ENCODE measurements around the gene PLA2G4D. TPM values are rescaled to one million over a fixed set of nuclear protein-coding genes. Genes with fewer than 3 reads are reported as not detected.

The PLA2G4D gene
- not detected in 2 replicates for total RNA-seq

- peaks cover 3% of the 10 kb centered on the region for H3K27me3 ChIP-seq (ENCODE audit: control insufficient read depth, insufficient read depth, low read length)
- DNase-seq (ENCODE audit: low read depth): no peak
- no peak within 1 kb of the TSS for H3K4me3 ChIP-seq (ENCODE audit: low read depth, low read length)
- TF ChIP-seq CTCF (IDR thresholded peaks at IDR 0.05; ENCODE audit: insufficient read depth, low read length, poor library complexity, severe bottlenecking): no peak
- no peaks in the 10 kb centered on the region for H3K36me3 ChIP-seq (ENCODE audit: control insufficient read depth, insufficient read depth, low read length)
Measured at GRCh38 chr15:42094512-42094963, at the start of gene PLA2G4D. PLA2G4D (minus strand) TSS chr15:42094562; CDS start chr15:42094459, 103 bp downstream.

GRCh38 chr15:42143356-42143755 is 49.0 kb upstream of the PLA2G4D start:
- no peak for DNase-seq (ENCODE audit: low read depth)
- Histone ChIP-seq H3K4me3 (ENCODE audit: low read depth, low read length) (no peak overlapping the region), H3K36me3 (ENCODE audit: control insufficient read depth, insufficient read depth, low read length) (no peaks in the 10 kb centered on the region), H3K27me3 (ENCODE audit: control insufficient read depth, insufficient read depth, low read length) (peaks cover 12% of the 10 kb centered on the region)
- no peak for TF ChIP-seq CTCF (IDR thresholded peaks at IDR 0.05; ENCODE audit: insufficient read depth, low read length, poor library complexity, severe bottlenecking)

- TF ChIP-seq CTCF (IDR thresholded peaks at IDR 0.05; ENCODE audit: insufficient read depth, low read length, poor library complexity, severe bottlenecking): no peak
- no peak for DNase-seq (ENCODE audit: low read depth)
- Histone ChIP-seq H3K4me3 (ENCODE audit: low read depth, low read length) (no peak overlapping the region), H3K36me3 (ENCODE audit: control insufficient read depth, insufficient read depth, low read length) (no peaks in the 10 kb centered on the region), H3K27me3 (ENCODE audit: control insufficient read depth, insufficient read depth, low read length) (peaks cover 12% of the 10 kb centered on the region)
Measured at GRCh38 chr15:42141795-42142667, 47.7 kb upstream of the PLA2G4D start.

GRCh38 chr15:42141246-42141645 is 46.9 kb upstream of the PLA2G4D start:
- no peaks in the 10 kb centered on the region for H3K36me3 ChIP-seq (ENCODE audit: control insufficient read depth, insufficient read depth, low read length)
- no peak overlapping the region for H3K4me3 ChIP-seq (ENCODE audit: low read depth, low read length)
- peaks cover 12% of the 10 kb centered on the region for H3K27me3 ChIP-seq (ENCODE audit: control insufficient read depth, insufficient read depth, low read length)
- TF ChIP-seq CTCF (IDR thresholded peaks at IDR 0.05; ENCODE audit: insufficient read depth, low read length, poor library complexity, severe bottlenecking): no peak
- DNase-seq (ENCODE audit: low read depth): no peak

- no peak for TF ChIP-seq CTCF (IDR thresholded peaks at IDR 0.05; ENCODE audit: insufficient read depth, low read length, poor library complexity, severe bottlenecking)
- DNase-seq (ENCODE audit: low read depth): no peak
- Histone ChIP-seq H3K27me3 (ENCODE audit: control insufficient read depth, insufficient read depth, low read length) (peaks cover 10% of the 10 kb centered on the region), H3K4me3 (ENCODE audit: low read depth, low read length) (no peak overlapping the region), H3K36me3 (ENCODE audit: control insufficient read depth, insufficient read depth, low read length) (no peaks in the 10 kb centered on the region)
Measured at GRCh38 chr15:42140383-42141070, 46.2 kb upstream of the PLA2G4D start.

All from kidney epithelial cell (primary cell).